GM19240 (cell line): Measurements from ENCODE around the gene ACTN3.
"Not testable (repeated sequence)": the region's sequence is repeated elsewhere in the genome, so short reads cannot be mapped to it uniquely, and the experiment has no call there.

Experiments used
- DNase-seq: peaks from one replicate; pipeline ENCODE4 v3.0.0; 2011; ENCODE audit warnings: low spot score; ENCODE audit not compliant: insufficient read length

The ACTN3 gene

GRCh38 chr11:66564538-66564937, 17.8 kb downstream of the ACTN3 start:
- DNase-seq, result no peak

GRCh38 chr11:66564984-66565383, 18.3 kb downstream of the ACTN3 start:
- no peak for DNase-seq

- no peak for DNase-seq
Measured at GRCh38 chr11:66566221-66566620, 19.5 kb downstream of the ACTN3 start.

GRCh38 chr11:66567787-66568123, 21.1 kb downstream of the ACTN3 start:
- DNase-seq, result no peak

- DNase-seq, result peak; percentile 81
Measured at GRCh38 chr11:66568124-66568916, 21.6 kb downstream of the ACTN3 start, which contains the start of gene CTSF. Gene CTSF, minus strand, starts transcription at chr11:66568606. Its CDS starts 120 bp downstream, at chr11:66568486.

GRCh38 chr11:66569076-66569475, 22.4 kb downstream of the ACTN3 start:
- DNase-seq, result no peak

GRCh38 chr11:66570079-66570849, 23.6 kb downstream of the ACTN3 start:
- no peak for DNase-seq

GRCh38 chr11:66570850-66571180, 24.1 kb downstream of the ACTN3 start:
- no peak for DNase-seq

GRCh38 chr11:66579017-66579606, 32.4 kb downstream of the ACTN3 start:
- DNase-seq, result peak; percentile 83

- no peak for DNase-seq
Measured at GRCh38 chr11:66580803-66581202, 34.1 kb downstream of the ACTN3 start.

- DNase-seq, result no peak
Measured at GRCh38 chr11:66581261-66581660, 34.6 kb downstream of the ACTN3 start.

GRCh38 chr11:66582565-66583147, 36.0 kb downstream of the ACTN3 start:
- DNase-seq, result not testable (repeated sequence)

GRCh38 chr11:66585447-66585846, 38.7 kb downstream of the ACTN3 start:
- DNase-seq, result not testable (repeated sequence)

- DNase-seq, result no peak
Measured at GRCh38 chr11:66586136-66586535, 39.4 kb downstream of the ACTN3 start.

- DNase-seq, result not testable (repeated sequence)
Measured at GRCh38 chr11:66589315-66589714, 42.6 kb downstream of the ACTN3 start.

- DNase-seq, result no peak
Measured at GRCh38 chr11:66589996-66590675, 43.4 kb downstream of the ACTN3 start.

- no peak for DNase-seq
Measured at GRCh38 chr11:66591175-66591574, 44.5 kb downstream of the ACTN3 start.

GRCh38 chr11:66592457-66593302, 46.0 kb downstream of the ACTN3 start, which contains the start of the genes CCDC87 and CCS:
Gene CCDC87, minus strand, starts transcription at chr11:66593063. Its CDS starts 48 bp downstream, at chr11:66593015.
Gene CCS, plus strand, starts transcription at chr11:66593185. Its CDS starts 77 bp downstream, at chr11:66593262.
- peak; percentile 100 for DNase-seq

- no peak for DNase-seq
Measured at GRCh38 chr11:66593303-66593635, 46.6 kb downstream of the ACTN3 start.

GRCh38 chr11:66593650-66594049, 46.9 kb downstream of the ACTN3 start:
- no peak for DNase-seq
